Gastroesophageal sphincter (tissue), 3 donors: Measurements from ENCODE around the gene CNNM4.

ENCODE experiments used
- EP300 ChIP-seq: sonication (generic); formaldehyde crosslinking; IDR thresholded peaks from one replicate; pipeline ENCODE4 v1.6.1; 2017; ENCODE audit warnings: antibody characterized with exemption, mild to moderate bottlenecking
- POLR2A ChIP-seq, 2 donors: fragments of 450-650 bp; IDR thresholded peaks; one replicate each; pipeline ENCODE4 v1.6.1; 2017; ENCODE audit warnings: antibody characterized with exemption in 2 of 2, mild to moderate bottlenecking in 2 of 2, moderate library complexity in 1 of 2
- POLR2AphosphoS5 ChIP-seq: sonication (generic); formaldehyde crosslinking; IDR thresholded peaks from one replicate; pipeline ENCODE4 v1.6.1; 2017; ENCODE audit warnings: antibody characterized with exemption
- TF ChIP-seq, protein P1 (sequence below), 4 experiments: fragments of 200-600 bp in 2 of 4; fragments of 450-650 bp in 2 of 4; sonication (generic) in 1 of 4; IDR thresholded peaks; one replicate each; pipeline ENCODE4 v1.5.1; 2017 to 2019; ENCODE audit warnings: antibody characterized with exemption in 4 of 4, mild to moderate bottlenecking in 2 of 4, moderate library complexity in 2 of 4

DNA sequence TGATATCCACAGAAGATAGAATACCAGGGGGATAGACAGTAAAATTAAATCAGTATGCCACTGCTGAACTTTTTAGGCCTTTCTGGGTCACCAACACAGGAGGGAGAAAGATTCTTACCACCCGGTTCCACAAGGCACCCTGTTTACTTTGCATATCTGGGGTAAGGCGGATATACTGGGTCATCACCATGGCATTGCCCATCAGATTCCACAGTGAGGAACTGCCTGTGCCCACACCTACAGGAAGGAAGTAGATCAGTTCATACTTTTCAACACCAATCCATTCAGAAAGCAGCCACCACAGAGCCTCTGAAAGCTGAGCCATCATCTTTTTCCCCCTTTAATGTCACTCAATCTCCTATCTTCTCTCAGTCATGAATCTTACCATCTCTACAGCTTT lies 22.9 kb upstream of the CNNM4 start:
- TF ChIP-seq POLR2AphosphoS5 (no peak), POLR2A (IDR thresholded peaks at IDR 0.05) (no peak), EP300 (no peak)
- TF ChIP-seq, protein P1, sequence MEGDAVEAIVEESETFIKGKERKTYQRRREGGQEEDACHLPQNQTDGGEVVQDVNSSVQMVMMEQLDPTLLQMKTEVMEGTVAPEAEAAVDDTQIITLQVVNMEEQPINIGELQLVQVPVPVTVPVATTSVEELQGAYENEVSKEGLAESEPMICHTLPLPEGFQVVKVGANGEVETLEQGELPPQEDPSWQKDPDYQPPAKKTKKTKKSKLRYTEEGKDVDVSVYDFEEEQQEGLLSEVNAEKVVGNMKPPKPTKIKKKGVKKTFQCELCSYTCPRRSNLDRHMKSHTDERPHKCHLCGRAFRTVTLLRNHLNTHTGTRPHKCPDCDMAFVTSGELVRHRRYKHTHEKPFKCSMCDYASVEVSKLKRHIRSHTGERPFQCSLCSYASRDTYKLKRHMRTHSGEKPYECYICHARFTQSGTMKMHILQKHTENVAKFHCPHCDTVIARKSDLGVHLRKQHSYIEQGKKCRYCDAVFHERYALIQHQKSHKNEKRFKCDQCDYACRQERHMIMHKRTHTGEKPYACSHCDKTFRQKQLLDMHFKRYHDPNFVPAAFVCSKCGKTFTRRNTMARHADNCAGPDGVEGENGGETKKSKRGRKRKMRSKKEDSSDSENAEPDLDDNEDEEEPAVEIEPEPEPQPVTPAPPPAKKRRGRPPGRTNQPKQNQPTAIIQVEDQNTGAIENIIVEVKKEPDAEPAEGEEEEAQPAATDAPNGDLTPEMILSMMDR (IDR thresholded peaks at IDR 0.05): no peak
